NCI-H2227 (cell line): ENCODE results near the gene IDI2.
A peak's percentile ranks its signal among the peaks of the same experiment; 100 is the strongest.

ENCODE experiments used
- DNase-seq: peaks from one replicate; lab custom pipeline; 2025; ENCODE audit not compliant: unreplicated experiment; lab: John Stamatoyannopoulos, UW

The IDI2 gene

DNA sequence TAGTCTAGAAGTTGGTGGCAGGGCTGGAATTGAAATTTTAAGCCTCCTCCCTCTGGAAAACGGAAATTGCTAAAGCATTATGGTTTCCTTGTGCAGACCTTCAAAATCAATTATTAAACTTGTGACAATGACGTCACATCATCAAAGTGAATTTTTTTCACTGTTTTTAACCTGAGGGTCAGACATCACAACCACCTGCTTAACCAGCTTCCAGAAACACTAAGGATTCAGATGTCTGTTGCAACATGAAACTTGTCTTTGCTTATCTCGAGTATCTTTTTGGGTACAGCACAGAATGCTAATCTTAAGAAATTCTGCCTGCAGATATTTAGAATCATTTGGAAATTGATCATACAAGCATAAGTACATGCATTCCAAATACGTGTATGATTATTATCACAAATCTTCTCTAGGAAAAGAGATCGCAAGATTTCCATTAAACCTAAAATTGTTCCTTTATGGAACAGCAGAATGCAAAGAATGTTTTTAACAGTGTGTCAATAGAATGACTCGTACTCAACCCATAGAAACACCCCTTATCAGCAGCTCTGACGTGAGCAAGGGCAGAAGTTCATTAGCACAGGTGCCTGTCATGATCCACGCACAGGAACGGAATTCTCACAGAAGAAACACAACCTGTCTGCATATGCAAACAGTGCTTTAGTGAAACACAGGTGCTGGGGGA, 41.5 kb downstream of the IDI2 start:
- no peak for DNase-seq

DNA sequence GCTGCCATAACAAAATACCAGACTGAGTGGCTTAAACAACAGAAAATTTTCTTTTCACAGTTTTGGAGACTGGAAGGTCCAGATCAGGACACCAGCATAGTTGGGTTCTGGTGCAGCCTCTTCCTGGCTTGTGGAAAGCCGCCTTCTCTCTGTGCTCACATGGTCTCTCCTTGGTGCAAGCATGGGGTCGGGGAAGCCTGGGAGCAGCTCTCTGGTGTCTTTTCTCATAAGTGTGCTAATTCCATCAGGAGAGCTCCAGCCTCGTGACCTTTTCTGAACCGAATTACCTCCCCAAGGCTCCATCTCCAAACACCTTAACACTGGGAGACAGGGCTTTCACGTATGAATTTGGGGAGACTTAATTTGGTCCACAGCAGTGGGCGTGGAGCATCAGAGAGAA, 42.3 kb downstream of the IDI2 start:
- no peak for DNase-seq

DNA sequence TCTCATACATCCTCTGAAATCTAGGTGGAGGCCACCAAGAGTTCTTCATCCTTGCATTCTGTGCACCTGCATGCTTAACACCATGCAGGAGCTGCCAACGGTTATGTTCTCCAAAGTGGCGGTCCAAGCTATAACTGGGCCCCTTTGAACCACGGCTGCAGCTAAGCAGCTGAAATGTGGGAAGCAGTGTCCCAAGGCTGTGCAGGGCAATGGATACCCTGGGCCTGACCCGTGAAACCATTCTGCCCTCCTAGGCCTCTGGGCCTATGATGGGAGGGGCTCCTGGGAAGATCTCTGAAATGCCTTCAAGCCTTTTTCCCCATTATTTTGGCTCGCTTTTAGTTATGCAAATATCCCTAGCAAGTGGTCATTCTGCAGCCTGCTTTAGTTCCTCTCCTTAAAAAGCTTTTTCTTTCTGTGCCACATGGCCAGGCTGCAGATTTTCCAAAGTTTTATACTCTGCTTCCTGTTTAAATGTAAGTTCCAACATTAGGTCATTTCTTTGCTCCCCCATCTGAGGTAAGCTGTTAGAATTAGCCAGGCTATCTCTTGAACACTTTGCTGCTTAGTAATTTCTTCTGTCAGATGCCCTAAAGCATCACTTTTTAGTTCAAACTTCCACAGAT, 45.1 kb downstream of the IDI2 start:
- no peak for DNase-seq

DNA sequence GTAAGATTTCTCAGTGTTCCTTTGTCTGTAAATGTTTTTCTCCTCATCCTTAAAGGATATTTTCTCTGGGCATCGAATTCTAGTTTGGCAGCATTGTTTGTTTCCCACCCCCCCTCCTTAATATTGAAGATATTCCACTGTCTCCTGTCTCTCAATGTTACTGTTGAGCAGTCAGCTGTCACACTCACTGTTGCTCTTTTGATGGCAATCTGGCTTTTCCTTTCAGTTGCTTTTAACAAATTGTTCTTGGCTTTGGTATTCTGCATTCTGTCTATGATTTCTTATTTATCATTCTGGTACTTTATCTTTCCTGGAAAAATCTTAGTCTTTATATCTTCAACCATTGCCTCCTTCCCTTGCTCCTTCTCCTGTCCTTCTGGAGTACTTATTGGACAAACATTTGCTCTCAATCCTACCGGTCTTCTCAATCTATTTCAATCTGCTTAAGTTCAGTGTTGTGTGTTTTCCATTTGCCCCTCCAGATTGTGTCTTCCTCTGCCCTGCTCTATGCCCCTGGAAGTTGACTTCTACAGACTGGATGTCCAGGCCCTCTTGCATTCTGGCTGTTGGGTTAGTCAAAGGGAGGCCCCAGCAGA, 46.7 kb downstream of the IDI2 start:
- no peak for DNase-seq

DNA sequence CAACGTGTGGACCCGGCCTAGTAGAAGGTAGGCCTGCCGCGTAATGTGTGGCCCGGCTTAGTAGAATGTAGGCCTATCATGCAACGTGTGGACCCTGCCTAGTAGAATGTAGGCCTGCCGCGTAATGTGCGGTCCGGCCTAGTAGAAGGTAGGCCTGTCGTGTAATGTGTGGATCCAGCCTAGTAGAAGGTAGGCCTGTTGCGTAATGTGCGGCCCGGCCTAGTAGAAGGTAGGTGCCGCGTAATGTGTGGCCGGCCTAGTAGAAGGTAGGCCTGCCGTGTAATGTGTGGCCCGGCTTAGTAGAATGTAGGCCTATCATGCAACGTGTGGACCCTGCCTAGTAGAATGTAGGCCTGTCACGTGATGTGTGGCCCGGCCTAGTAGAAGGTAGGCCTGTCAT, 49.3 kb downstream of the IDI2 start:
- no peak for DNase-seq

DNA sequence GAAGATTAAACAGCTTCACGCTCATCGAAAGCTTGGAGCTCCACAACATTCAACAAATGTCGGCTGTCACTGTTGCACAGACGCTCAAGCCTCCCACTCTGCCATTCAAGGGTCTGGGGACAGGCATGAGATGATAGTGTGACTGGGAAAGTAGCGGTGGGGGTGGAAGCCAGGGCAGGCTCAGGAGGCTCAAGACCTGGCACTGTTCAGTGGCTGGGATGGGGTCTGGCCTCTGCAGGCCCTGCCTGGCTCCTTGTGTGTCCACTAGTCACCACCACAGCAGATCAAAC, 50.9 kb downstream of the IDI2 start:
- DNase-seq, result no peak

DNA sequence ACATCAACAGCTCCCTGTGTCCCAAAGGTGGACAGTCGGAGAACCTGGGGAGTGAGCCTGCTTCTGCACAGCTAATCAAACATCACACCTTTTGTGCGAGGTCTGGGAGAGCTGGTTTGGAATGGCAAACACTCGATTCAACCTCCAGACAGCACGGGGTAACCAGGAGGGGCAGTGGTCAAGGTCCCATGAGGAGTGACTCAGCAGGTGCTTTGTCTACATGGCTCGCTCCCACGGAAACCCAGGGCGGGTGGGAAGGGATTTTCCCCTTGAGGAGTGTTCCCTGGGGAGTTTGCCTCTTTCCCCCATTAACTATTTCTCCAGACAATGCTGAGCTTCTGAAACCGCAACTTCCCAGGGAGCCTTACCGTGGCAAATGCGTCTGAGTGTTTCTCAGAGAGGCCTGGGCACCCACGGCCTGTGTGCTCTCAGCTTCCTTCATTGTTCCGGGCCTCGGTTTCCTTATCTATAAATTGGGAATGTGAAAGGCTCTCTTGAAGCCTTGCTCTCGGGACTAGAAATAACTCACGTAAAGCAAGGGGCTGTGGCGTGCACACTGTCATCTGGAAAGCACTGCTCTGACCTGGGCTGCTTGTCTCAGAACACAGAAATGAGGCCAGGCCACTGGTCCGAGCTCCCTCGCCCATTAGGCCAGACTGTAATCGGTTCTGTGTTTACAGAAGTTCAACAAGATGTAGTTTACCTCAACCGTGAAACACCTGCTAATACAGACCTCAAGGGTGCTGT, 51.4 kb downstream of the IDI2 start:
- no peak for DNase-seq

DNA sequence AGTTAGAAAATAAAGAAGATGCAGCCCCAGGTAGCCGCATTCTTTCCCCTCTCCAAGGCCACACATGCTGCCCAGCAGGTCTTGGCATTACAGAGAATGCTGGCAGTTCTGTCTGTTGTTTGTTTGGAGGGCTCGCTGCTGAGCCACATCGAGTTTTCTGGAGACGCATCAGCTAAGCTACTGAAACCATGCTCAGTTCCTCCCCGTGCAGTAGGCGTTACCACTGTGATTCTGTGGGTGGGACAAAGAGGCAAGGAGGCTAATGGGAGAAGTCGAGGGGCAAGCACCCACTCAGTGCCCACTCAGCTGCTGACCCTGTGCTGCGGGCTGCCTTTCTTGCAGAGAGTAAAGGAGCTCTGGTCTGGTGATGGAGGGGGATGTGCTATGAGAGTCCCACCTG, 52.9 kb downstream of the IDI2 start:
- DNase-seq, result no peak

DNA sequence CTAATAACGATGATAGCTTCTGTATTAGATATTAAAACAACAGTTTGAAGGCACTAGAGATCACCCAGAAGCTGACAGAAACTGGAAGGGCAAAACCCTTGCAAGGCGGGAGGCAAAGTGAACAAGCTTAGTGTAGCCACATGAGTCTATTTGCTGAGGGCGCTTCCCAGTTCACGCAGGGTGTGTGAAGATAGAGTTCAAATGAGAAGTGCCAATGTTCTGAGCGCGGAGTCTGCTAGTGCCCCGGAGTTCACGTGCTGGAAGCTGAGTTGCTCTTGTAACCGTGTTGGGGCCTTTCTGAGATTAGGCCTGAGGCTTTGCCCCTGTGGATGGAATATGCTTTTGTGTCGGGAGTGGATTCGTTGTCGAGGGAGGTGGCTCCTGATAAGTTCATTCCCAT, 54.0 kb downstream of the IDI2 start:
- DNase-seq, result no peak

DNA sequence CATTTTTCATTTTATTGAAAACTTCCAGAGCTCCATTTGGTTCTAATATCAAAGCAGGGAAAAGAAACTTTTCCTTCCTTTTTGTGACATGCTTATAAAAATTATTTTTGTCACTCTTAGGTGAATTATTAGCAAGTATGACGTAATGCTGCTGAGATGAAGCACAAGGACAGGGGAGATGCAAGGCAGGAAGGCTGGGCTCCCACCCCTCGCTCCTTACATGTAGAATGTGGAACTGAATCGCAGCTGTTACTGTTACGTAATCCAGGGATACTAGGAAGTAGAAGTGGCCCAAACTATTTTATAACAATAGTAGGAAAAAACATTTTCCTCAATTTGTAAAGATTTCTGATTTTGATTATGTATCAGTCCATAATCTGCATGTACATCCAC, 54.5 kb downstream of the IDI2 start:
- DNase-seq, result peak; percentile 2

DNA sequence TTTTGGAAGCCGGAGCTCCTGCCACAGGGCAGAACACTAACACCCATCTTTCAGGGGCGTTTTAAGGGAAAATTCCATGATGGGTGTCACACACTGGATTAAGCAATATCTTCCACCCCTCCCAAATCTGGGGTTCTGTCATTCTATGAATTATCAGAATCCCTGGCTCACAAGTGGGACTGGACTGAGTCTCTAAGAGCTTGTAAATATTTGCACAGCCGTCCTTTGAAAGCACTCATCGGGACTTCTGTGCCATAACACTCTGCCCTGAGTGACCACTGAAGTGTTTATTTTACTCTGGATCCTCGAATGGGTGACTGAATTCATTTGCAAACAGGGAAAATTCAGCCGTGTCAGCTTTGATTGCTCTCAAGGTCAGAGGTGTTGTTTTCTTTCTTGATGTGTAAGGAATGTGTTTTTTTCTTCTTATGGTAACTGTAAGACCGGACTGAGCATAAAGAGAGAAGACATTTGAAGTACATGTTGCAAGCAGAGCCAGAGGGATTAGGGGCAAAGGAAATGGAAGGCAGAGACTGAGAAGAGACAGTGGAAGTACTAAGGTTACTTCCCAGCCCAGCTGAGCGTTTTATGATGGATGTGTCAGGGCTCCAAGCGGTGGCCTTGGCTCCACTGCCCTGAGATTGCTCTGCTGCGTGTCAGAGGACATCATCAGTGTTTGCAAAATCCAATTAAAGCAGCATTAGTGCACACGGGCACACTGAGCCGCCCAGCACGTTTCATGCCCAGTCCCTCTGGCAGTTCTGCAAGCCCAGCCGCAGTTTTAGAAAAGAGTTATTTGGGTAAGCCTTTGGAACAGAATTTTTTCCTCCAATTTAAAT, 55.1 kb downstream of the IDI2 start:
- DNase-seq, result peak; percentile 20

DNA sequence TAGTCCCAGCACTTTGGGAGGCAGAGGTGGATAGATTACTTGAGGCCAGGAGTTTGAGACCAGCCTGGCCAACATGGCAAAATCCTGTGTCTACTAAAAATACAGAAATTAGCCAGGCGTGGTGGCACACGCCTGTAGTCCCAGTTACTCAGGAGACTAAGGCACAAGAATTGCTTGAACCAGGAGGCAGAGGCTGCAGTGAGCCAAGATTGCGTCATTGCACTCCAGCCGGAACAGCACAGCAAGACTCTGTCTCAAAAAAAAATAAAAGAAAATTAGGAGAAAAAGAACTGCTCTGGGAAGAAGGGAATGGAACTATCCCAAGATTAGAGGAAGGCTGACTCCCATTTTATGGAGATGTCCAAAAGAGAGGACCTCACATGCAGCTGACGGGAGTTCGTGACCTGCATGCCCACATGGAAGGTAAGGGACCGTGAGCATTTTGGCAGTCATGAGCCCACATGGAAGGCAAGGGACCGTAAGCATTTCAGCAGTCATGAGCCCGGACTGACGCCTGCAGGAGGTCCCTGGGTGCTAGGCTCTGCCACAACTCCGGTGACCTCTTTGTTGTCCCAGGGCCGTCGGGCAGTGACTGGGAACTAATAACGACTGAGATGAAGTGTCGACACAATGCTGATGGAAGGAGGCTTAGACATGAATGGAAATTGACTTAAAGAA, 56.0 kb downstream of the IDI2 start:
- DNase-seq, result no peak
